ENCODE results near the gene GDF11. TPM values are rescaled to one million over a fixed set of nuclear protein-coding genes. Genes with fewer than 3 reads are reported as not detected.

The GDF11 gene
- total RNA-seq, 1 experiment from 2014 or later, result 31.8 TPM

DNA sequence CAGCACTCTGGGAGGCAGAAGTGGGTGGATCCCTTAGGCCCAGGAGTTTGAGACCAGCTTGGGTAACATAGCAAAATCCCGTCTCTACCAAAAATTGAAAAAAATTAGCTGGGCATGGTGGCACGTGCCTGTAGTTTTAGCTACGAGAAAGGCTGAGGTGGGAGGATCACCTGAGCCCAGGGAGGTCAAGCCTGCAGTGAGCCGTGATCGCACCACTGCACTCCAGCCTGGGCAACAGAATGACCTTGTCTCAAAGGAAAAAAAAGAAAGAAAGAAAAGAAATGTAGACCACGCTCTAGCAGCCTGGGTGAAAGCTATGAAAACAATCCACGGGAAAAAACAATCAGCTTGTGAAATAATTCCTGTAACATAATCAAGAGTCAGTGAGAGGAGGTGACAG is 45.6 kb downstream of the GDF11 start:
- H4K8ac ChIP-seq (replicated peaks; ENCODE audit: insufficient read length, low read depth, low read length), result no peak overlapping the region
- H2BK15ac ChIP-seq (ENCODE audit: low read depth, low read length), result no peak overlapping the region
- Mint-ChIP-seq H3K27me3 (ENCODE audit: low read depth) (no peaks in the 10 kb centered on the region), H3K9me3 (no peaks in the 10 kb centered on the region), H3K27ac (peak overlapping the region in 2 of 3 experiments; percentile 12 to 46; a peak in 2 of 7 replicates), H3K36me3 (ENCODE audit: insufficient read depth in 1 of 3, low read depth in 3 of 3) (peaks cover 40 to 90% (median 86%) of the 10 kb centered on the region in 3 experiments), H3K4me3 (no peak overlapping the region), H3K4me1 (no peaks in the 10 kb centered on the region)
- H2BK12ac ChIP-seq (ENCODE audit: insufficient read length, low read depth, low read length), result no peak overlapping the region
- no peak for DNase-seq
- H3K9me3 ChIP-seq (ENCODE audit: control insufficient read depth, low read depth, low read length), result no peaks in the 10 kb centered on the region
- H4K91ac ChIP-seq (ENCODE audit: insufficient read length, low read depth, low read length), result no peak overlapping the region
- no peak overlapping the region for H3K14ac ChIP-seq (ENCODE audit: insufficient read depth, low read length)
- H4K5ac ChIP-seq (ENCODE audit: insufficient read length, low read depth, low read length), result no peak overlapping the region
- WGBS (ENCODE audit: extremely low coverage, insufficient read length, low lambda C conversion rate), result no CpG with 5 or more reads among the region's 7 CpGs
- H3K27ac ChIP-seq (ENCODE audit: insufficient read length, low read depth, low read length), result no peak overlapping the region
- no peak overlapping the region for H2BK20ac ChIP-seq (ENCODE audit: low read depth, low read length, poor library complexity, severe bottlenecking)
- H3T11ph ChIP-seq (ENCODE audit: low read length), result no peak overlapping the region
- H3K79me2 ChIP-seq (ENCODE audit: insufficient read depth, low read length), result no peaks in the 10 kb centered on the region
- H3K23ac ChIP-seq (ENCODE audit: insufficient read length, low read depth, low read length), result no peak overlapping the region
- no peaks in the 10 kb centered on the region for H3K79me1 ChIP-seq (ENCODE audit: insufficient read depth, low read depth, low read length, poor library complexity, severe bottlenecking)
- H3K9ac ChIP-seq (ENCODE audit: extremely low read depth, insufficient read length, low read length), result no peak overlapping the region
- H3K4ac ChIP-seq (ENCODE audit: low read depth, low read length), result no peak overlapping the region
- no peaks in the 10 kb centered on the region for H3K4me1 ChIP-seq (ENCODE audit: insufficient read depth, low read length)
- H2BK120ac ChIP-seq (ENCODE audit: low read depth, low read length, poor library complexity, severe bottlenecking), result no peak overlapping the region
- H2BK5ac ChIP-seq (ENCODE audit: insufficient read length, low read length), result no peak overlapping the region
- H3K27me3 ChIP-seq (ENCODE audit: insufficient read depth, low read length), result no peaks in the 10 kb centered on the region
- no peak overlapping the region for H2AFZ ChIP-seq (ENCODE audit: low read length)
- H3K23me2 ChIP-seq (ENCODE audit: insufficient read length, low read depth, low read length, poor library complexity, severe bottlenecking), result no peaks in the 10 kb centered on the region
- H3K4me2 ChIP-seq (ENCODE audit: insufficient read depth, insufficient read length, low read length), result no peak overlapping the region
- H3K56ac ChIP-seq (ENCODE audit: insufficient read length, low read depth, low read length), result no peak overlapping the region
- TF ChIP-seq, protein P1, sequence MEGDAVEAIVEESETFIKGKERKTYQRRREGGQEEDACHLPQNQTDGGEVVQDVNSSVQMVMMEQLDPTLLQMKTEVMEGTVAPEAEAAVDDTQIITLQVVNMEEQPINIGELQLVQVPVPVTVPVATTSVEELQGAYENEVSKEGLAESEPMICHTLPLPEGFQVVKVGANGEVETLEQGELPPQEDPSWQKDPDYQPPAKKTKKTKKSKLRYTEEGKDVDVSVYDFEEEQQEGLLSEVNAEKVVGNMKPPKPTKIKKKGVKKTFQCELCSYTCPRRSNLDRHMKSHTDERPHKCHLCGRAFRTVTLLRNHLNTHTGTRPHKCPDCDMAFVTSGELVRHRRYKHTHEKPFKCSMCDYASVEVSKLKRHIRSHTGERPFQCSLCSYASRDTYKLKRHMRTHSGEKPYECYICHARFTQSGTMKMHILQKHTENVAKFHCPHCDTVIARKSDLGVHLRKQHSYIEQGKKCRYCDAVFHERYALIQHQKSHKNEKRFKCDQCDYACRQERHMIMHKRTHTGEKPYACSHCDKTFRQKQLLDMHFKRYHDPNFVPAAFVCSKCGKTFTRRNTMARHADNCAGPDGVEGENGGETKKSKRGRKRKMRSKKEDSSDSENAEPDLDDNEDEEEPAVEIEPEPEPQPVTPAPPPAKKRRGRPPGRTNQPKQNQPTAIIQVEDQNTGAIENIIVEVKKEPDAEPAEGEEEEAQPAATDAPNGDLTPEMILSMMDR (conservative IDR thresholded peaks at IDR 0.05), result no peak
- no peak overlapping the region for H3K18ac ChIP-seq (ENCODE audit: insufficient read length, low read depth, low read length)
- no peak overlapping the region for H2AK5ac ChIP-seq (ENCODE audit: insufficient read length, low read length)
- H4K20me1 ChIP-seq (ENCODE audit: control insufficient read depth, insufficient read depth, insufficient read length), result no peaks in the 10 kb centered on the region
